Activated T-cell treated with anti-CD3 and anti-CD28 coated beads for 24 hours (primary cell): Measurements from ENCODE around the gene CRADD.
"Not testable (repeated sequence)": the region's sequence is repeated elsewhere in the genome, so short reads cannot be mapped to it uniquely, and the experiment has no call there.

ENCODE experiments used
- DNase-seq: peaks from one replicate; pipeline ENCODE4 v3.0.0-alpha.2; 2020; ENCODE audit warnings: low read depth

Gene CRADD

DNA sequence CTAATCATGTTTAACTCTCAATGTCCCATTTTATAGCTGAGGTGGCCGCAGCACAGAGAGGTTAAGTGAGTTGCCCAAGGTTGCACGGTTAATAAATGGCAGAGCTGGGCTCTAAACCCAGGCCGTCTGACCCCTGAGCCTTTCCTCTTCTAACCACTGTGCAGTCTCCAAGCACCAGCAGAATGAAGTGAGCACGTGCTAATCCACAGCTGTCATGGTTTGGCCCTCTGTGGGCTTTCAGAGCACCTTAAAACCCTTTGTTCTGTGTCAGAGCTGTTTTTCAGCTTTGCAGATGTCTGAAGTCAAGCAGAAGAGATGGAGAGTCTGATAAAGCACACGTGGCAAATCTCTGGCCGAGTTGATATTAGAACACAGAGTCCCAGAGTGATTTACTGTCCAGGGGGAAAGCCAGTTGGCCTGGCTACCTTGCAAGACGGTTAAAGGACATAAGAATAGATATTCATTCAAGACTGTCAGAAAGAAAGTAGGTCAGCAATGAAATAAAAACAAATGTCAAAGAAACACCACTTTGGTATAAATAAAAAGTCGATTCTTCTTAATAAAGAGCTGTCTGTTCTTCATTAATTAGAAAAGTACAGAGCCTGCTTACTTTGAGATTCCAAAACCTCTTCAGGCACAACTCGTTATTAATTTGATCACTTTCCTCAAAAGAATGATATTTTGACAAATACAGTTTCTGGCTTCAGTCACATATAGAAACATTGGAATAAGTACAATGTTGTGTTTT, 107.3 kb downstream of the CRADD start:
- peak; percentile 5 for DNase-seq

DNA sequence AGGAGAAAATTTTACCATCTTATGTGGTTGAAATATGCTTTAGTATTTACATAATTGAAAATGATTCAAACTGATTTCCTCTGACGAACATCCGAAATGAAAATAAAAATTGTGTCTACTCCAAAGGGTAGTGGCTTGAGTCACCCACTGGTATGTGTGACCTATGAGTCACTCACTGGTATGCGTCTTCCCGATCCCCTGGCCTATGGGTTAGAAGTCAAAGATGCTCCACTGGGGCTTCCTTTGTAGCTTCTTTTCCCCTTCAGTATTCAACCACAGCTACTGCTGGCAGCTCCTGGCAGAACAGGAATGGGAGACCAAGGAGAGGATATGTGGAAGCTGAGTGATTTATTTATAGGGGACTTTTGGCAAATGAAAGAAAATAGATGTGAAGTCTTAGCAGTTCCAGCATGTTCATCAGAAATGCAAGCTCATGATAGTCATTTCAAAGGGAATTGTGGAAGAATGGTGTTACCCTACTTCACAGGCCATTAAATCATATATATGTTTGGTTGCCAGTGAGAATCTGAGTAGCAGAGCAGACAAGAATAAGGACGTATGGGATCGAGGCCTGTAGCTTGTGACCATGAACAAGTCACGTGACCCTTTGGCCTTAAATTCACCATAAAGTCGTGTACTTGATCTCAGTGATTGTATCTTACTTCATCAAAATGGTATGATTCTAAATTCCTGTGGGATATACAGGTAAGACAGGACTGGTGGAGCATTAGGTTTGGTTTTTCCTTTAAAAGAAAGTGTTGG, 108.3 kb downstream of the CRADD start:
- DNase-seq, result peak; percentile 37

DNA sequence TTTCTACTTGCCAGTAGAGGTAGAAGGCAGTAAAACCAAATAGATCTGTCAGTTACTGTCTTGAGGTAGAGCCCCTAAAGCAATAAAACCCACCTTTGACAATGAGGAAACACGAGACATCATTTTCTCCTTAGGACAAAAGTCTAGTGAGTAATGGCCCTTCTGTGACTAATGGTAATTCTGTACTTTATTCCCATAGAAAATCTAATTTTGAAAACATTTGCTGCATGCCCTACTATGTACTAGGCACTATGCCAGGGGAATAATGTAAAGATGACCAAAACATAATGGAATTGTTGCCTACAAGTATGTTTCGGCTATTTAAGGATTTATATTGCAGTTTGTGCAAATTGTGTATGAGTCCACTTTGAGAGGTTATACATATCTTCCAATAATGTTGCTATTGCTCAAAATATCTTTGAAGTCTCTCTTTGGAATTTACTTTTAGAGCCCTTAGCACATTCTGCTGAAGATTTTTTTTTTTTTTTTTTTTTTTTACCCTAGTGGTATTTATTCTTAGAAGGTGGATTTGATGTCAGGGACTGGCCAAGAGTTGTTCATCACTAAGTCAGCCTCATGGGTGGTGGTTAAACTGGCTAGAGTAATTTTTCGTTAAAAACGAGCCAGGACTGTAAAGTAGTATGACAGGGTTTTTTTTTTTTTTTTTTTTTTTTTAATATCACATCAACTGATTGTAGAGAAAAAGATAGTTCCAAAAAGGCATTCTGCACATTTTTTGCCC, 109.7 kb downstream of the CRADD start:
- DNase-seq, result no peak

DNA sequence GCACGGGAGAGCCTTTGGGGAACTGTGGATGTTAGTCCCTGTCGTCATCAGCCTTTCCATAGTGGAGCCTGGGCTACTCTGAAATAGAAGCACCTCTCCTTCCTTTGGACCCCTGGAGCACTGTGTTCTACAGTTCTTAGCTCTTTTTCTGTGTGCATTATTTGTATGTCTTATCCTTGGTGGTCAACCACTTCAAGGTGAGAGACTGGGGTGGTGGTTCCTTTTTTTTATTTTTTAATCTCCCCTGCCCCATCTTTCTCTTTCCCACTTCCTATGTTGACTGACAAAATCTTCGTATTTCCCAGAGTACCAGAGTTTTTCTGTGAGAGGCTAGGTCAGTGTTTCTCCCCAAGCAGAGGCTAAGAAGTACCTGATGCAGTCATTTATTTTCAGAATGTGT, 111.7 kb downstream of the CRADD start:
- DNase-seq, result no peak

DNA sequence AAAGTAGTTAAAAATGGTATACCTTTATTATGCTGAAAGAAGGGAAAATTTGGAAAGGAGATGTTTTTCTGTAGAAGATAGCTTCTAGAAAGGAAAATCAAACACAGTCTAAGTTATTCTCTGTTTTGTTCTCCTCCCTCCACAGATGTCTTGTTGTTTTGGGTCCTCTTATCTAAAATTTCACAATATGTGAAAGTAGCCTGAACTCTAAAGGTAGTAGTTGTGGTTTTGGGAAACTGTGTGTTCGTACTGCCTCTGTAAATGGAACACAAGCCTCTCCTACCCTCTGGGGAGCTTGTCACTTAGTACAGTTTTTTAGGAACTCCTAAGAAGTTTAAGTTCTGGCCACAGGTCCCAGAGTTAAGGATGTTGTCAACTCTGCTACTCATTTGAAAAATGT, 112.6 kb downstream of the CRADD start:
- DNase-seq, result no peak

DNA sequence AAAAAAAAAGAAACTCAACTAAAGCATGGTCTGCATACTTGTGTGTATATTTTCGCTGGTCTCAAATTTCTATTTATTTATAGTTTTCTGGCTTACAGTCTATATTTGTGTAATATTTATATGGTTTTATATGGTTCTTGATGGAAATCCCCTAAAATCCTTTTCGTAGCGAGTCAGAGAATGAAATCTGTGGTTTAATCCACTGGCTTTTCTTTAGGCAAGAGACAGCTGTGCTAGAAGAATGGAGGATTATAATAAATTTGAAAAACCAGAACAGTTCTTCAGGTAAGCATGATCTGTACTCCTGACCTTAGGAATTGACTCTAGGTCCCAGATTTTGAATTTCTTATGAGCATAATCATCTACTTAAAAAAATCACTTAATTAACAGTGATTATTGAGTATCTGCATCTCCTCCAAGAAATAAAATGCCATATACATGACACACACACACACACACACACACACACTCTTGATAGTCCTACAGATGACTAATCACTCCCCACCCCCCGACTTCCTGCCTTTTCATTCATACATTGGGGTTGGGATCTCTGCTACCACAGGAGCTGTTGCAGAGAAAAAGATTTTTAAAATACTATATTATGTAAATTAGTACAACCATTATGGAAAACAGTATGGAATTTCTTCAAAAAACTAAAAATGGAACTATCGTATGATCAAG, 113.4 kb downstream of the CRADD start:
- DNase-seq, result no peak

DNA sequence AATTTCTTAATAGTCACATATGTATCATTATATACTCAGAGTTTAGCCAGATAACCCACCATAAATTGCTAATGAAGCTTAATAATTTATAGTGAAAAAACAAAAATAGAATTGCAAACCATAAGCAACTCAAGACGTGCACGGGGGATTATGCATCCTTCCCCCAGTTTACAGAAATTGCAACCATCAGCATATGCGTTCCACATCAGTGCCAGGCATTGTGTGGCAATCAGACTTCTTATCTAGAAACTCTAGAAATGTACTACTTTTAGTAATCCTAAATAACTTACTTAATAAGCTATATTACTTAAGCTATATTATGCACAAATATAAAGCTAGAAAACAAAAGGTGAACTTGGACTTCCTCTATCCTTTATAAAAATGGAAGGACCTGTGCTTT, 115.8 kb downstream of the CRADD start:
- DNase-seq, result no peak

DNA sequence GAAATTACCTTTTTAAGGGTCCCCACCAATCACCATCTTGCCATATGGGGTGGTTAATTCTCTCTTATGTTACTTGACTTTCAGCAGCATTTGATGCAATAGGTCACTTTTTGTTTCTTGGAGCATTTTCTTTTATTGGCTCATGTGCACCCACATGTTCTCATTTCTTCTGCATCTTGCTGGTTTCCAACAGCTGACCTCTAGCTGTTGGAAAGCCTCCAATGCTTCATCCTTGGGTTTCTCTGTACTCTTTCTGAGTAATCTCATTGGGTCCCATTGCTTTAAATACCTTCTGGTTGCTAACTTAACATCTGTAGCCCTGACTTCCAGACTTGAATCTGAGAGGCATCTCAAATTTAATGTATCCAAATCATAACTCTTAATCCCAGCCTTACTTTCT, 116.8 kb downstream of the CRADD start:
- DNase-seq, result no peak

DNA sequence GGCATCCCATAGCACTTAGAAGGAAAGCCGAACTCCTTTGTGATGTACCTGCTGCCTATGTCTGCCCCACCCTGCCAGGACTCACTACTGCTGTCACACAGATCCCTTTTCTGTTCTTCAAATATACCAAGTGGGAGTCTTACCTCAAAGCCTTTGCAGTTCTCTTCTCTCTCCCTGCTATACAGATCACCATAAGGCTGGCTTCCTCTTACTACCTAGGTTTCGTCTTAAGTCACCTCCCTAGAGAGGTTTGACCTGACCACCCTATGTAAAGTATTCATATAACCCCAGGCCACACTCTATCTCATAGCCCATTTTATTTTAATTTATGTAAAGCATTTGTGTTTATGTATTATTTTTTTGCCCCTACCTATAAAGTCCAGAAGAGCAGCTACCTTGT, 117.6 kb downstream of the CRADD start:
- no peak for DNase-seq

DNA sequence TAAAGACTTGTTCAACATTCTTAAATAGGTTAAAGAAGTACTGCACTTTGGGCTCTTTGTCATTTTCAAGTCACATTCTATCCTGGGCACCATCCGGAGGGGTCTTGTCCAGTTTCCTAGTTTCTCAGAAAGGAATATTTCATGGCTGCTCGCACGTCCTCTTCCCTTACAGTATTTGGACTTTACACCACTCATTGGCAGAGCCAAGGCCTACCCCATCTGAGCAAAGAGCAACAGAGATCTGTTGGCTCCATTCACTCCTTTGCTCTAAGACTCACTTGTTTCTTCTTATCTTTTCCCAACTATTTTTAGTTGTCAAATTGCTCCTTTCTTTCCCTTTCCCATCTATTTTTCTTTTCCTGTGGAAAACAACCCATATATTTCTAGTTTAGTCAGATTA, 118.2 kb downstream of the CRADD start:
- DNase-seq, result no peak

DNA sequence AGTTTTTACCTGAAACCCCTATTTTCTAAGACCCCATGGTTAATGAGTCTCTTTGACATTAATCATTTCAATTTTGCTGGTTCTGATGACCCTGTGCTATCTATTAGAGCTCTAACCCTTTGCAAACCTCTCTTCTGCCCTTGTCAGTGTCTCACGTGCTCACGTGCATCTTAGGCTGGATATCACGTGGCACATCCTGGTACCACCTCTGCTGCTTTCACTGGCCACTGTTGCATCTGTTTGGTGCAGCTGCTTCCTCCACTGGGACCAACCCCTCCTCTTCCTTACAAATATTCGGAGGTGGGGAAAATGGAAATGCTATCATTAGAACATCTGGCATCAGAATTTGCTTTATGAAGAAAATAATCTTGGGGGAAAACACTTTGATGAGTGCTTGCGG, 119.6 kb downstream of the CRADD start:
- DNase-seq, result no peak

DNA sequence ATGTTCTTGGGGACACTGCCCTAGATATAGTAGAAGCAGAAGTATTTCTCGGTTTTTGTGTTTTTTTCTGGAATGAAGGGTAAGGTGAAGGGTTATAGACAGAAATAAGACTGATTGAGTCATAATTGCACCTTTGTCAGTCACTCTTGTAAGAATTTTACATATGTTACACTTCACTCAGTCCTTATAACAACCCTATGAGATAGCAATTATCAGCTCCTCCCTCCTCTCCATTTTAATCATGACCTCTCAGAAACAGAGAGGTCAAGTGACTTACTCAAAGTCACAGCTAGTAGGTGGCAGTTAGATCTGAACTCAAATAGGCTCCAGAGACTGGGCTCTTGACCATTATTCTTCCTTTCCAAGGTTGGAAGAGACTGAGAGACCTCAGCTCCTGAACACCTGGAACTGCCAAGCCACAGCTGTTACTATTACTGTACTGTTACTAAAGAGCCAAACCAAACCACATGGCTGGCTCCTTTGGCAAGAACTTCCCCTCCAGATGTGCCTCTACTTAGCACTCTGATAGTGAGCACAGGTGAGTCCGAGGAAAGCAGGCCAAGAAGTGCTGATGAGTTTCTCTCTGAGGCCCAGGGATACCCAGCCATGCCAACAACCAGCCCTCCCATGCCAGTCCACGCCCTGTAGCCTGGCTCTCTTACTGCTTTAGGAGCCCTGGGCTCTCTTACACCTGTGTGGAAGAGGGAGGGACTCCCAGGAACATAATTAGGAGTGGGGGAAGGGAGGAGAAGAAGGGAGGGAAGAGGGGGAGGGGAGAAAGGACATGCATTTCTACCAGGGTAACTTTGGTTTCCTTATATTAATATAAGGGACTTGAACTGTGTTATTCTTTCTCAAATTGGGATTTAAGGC, 121.3 kb downstream of the CRADD start:
- DNase-seq, result no peak

DNA sequence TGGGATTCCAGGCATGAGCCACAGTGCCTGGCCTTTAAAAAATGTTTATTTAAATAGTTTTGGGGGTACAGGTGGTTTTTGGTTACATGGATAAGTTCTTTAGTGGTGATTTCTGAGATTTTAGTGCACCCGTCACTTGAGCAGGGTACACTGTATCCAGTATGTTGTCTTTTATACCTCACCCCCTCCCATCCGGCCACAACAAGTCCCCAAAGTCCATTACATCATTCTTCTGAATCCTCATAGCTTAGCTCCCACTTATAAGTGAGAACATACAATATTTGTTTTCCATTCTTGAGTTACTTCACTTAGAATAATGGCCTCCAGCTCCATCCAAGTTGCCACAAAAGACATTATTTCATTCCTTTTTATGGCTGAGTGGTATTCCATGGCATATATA, 124.5 kb downstream of the CRADD start:
- DNase-seq, result not testable (repeated sequence)

DNA sequence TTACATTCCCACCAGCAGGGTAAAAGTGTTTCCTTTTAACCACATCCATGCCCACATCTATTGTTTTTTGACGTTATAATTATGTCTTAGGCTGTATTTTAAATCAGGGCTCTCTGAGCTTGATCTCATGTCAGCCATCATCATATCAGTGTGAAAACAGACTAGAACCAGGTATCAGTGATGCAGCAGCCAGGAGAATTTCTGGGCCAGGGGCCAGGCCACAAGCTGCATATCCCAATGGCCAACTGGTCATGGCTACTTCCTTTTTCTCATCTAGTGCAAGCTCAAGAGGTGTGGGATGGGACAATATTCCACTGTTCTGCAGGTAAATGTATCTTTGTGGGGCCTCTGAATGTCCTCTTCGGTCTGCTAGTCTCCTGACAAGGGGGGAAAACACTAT, 125.1 kb downstream of the CRADD start:
- DNase-seq, result no peak

DNA sequence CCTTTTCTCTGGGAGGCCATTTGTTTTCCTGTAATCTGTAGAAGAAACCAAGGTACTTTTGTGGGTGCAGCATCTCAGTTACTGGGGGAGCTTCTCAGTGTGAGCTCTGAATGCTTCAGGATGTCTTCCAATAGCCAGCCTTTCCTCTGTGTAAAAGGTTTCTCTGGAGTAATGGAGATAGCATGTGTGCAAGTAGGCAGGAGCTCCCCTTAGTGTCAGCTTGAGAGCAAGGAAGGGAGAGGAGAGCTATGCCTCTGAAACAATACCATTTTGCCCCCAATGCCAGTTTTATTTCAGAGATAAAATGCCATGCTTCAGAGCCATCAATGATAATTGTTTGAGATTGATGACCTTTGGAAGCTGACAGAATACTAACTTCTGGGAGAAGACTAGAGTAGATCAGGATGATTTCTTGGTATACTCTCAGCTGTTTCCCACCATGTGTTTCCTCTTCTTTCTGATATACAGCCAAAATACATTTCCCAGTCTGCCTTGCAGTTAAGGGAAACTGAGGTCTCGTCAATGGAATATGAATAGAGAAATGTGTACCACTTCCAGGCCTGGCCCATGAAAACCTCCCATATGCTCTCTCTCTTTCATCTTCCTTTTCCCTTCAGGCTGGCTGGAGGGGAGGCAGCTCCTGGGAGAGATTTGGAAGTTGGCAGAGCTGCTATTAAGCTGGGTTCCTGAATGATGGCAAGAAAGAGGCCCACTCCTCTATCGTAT, 125.7 kb downstream of the CRADD start:
- DNase-seq, result no peak

DNA sequence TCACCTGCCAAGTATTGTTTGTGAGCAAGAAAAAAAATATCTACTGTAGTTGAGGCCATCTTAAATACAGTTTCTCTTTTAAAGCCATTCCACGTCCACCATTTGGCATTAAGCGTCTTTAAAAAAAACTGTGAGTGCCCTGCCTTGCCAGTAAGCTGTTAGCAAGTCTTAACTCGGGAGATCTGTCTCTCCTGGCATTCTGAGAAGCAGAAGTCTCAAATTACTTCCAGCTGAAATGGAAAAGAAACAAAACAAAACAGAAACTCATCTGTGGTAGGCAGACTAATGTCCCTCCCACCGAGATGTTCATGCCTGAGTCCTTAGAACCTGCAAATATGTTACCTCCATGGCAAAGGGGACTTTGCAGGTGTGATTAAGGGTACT, 126.2 kb downstream of the CRADD start:
- DNase-seq, result no peak

DNA sequence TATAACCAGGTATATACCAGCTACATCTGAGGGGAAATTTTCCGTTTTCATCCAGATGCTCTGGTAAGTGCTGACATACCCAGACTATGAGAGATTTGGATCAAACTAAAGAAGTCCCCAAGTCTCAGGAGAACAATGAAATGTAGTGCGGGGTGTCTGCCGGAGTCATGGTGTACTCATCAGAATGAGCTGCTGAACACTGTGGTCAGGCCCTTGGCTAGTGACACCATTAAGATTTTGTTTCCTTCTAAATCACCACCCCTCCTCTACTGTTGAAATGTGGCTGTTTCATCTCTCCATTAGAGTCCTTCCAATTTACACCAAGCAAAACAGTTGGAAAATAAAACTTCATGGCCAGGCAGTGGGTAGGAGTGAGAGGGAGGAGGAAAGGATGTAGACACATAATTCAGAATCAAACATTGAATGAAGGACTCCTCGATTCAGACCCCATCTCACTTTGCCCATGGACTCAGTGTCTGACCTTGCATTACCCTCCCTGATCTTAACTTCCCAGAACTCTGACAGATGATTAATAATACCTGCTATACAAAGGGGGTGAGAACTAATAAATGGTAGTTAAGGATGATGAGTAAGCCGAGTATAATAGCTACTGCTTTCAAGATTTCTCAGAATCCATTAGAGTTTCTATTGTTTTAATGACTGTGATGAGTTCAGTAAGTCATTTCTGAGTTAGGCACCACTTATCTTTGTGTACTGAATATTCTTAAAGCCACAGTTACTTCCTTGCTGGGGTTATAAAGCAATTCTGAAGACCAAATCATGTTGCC, 127.4 kb downstream of the CRADD start:
- no peak for DNase-seq

DNA sequence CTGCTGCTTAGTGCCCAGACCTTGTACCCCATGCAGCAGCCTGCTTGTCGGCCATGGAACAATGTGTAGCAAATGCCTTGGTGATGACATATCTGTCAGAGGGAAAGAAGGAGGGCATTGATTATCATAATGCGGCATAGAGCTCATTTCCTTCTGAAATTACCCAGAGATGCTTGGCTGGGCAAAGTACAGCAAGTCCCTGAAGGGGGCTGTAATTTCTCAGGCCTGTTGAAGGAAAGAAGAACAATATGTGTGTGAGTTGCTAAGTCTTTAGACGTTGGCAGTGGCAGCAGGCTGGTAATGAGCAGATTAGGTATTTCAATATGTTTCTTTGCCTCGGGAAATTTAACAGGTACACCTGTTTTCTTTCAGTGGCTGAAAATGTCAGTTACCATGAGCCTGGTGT, 128.6 kb downstream of the CRADD start:
- no peak for DNase-seq

DNA sequence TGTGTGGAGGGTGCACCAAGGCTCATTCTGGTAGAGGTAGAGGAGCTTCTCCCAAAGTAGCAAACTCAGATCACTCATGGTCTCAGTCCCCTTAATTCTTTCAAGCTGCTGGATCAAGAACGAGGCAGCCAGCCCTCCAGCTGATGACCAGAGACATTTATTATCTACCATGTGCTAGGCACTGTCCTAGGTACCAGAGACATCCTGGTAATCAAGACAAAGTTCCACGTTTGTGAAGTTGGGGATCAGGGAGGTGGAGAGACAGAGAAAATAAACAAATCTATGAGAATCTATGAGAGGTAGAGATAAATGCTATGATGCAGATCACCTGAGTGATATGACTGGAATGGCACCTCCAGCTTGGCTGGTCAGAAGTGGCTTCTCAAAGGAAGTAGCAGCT, 130.2 kb downstream of the CRADD start:
- no peak for DNase-seq
